Testis (tissue), 2 donors: ENCODE results near the gene DMD.

ENCODE experiments used
- CTCF ChIP-seq, 3 experiments: fragments of 450-650 bp in 2 of 3; fragments of 200-600 bp in 1 of 3; sonication (generic) in 1 of 3; IDR thresholded peaks; one replicate each; pipeline ENCODE4 v1.5.1; 2016 to 2019; ENCODE audit warnings: antibody characterized with exemption in 3 of 3, mild to moderate bottlenecking in 2 of 3, moderate library complexity in 1 of 3
- POLR2A ChIP-seq: fragments of 450-650 bp; IDR thresholded peaks from one replicate; pipeline ENCODE4 v1.6.1; 2017; ENCODE audit warnings: antibody characterized with exemption, mild to moderate bottlenecking, moderate library complexity

GRCh38 chrX:32571579-32571978 lies 639.8 kb downstream of the DMD start:
- TF ChIP-seq CTCF (IDR thresholded peaks at IDR 0.05) (no peak), POLR2A (no peak)
